ENCODE results near the gene IARS2. TPM values are rescaled to one million over a fixed set of nuclear protein-coding genes. Genes with fewer than 3 reads are reported as not detected.
"Not testable (repeated sequence)": the region's sequence is repeated elsewhere in the genome, so short reads cannot be mapped to it uniquely, and the experiment has no call there.

The IARS2 gene
- total and polyA plus RNA-seq, 3 experiments from 2014 or later = 68.9 to 83.0 (median 80.8) TPM

- H3K4me1 ChIP-seq (ENCODE audit: insufficient read depth, low read length) = peaks cover 26% of the 10 kb centered on the region
- peak overlapping the region in 2 of 8 donors; percentile 47 to 61 for H3K27ac Mint-ChIP-seq
- peak overlapping the region in 3 of 7 donors; percentile 1 to 68 (median 53) for H3K4me3 Mint-ChIP-seq
- POLR2A ChIA-PET = no interaction called here
- H3K9me3 Mint-ChIP-seq = no peaks in the 10 kb centered on the region
- H3K27me3 ChIP-seq (ENCODE audit: insufficient read depth, low read length, poor library complexity, severe bottlenecking) = no peaks in the 10 kb centered on the region
- H3K9me3 ChIP-seq (ENCODE audit: low read length) = no peaks in the 10 kb centered on the region
- H3K36me3 ChIP-seq (ENCODE audit: insufficient read depth, low read length) = no peaks in the 10 kb centered on the region
- H3K27me3 Mint-ChIP-seq = no peaks in the 10 kb centered on the region
- H3K4me1 Mint-ChIP-seq = peaks cover 31 to 50% (median 35%) of the 10 kb centered on the region in 3 donors
- H3K27ac ChIP-seq (ENCODE audit: low read depth, low read length) = no peak overlapping the region
- no peak for DNase-seq
- peaks cover 0 to 22% (median 2%) of the 10 kb centered on the region in 3 donors for H3K36me3 Mint-ChIP-seq
- CTCF ChIA-PET = interaction anchor here (1.0 kb wide), 1 partner anchor 19 kb away, joined by 3 read pairs; no protein-coding TSS in a partner anchor
- no peak overlapping the region for H3K4me3 ChIP-seq (ENCODE audit: low read length)
Observed at GRCh38 chr1:220092694-220093093, 1.2 kb upstream of the IARS2 start.

DNA sequence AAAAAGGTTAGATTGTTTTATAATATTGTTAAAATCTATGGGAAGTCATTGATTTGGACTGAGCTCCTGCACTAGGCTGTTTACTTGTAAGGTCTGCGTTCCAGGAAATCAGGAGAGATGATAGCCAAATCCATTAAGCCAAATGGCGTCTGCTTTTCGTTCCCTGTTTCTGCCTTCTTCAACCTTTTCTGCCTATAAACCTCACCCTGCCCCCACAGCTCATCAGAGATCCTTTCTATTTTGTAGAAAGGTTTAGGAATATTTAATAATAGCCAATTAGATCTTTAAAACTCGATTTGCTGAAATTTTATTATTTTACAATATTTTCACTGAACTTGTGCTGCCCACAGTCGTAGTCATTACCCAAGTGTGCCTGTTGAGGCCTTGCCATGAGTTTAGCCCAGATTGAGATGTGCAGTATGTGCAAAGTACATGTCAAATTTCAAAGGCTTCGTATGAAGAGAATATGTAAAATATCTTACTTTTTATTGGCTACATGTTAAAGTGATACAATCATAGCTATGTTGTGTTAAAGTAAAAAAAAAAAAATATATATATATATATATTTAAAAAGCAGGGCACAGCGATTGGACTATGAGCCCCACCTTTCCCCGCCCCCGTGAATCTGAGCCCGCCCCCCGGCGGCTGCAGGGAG lies 444 bp upstream of the IARS2 start:
- Mint-ChIP-seq H3K4me1 (peaks cover 35 to 55% (median 40%) of the 10 kb centered on the region in 3 donors), H3K9me3 (no peaks in the 10 kb centered on the region), H3K27ac (peak overlapping the region in 6 of 8 donors; percentile 39 to 84 (median 61)), H3K4me3 (peak overlapping the region in 6 of 7 donors; percentile 53 to 82 (median 63)), H3K27me3 (no peaks in the 10 kb centered on the region), H3K36me3 (peaks cover 0 to 28% (median 6%) of the 10 kb centered on the region in 3 donors)
- H3K4me3 ChIP-seq (ENCODE audit: low read length) = peak overlapping the region; percentile 42
- ChIA-PET CTCF (interaction anchor here (1.1 kb wide), 2 partner anchors 22 to 104 kb away, joined by 3 read pairs; no protein-coding TSS in a partner anchor), POLR2A (interaction anchor here (0.6 to 1.2 kb wide), 3 partner anchors 36 to 90 kb away, joined by 3 to 4 read pairs (median 4); no protein-coding TSS in a partner anchor)
- no peaks in the 10 kb centered on the region for H3K9me3 ChIP-seq (ENCODE audit: low read length)
- H3K27ac ChIP-seq (ENCODE audit: low read depth, low read length) = no peak overlapping the region
- no peaks in the 10 kb centered on the region for H3K36me3 ChIP-seq (ENCODE audit: insufficient read depth, low read length)
- DNase-seq = no peak
- peaks cover 26% of the 10 kb centered on the region for H3K4me1 ChIP-seq (ENCODE audit: insufficient read depth, low read length)
- no peaks in the 10 kb centered on the region for H3K27me3 ChIP-seq (ENCODE audit: insufficient read depth, low read length, poor library complexity, severe bottlenecking)

GRCh38 chr1:220099826-220100225 lies 5.9 kb downstream of the IARS2 start:
- peaks cover 26 to 34% (median 29%) of the 10 kb centered on the region in 3 donors for H3K4me1 Mint-ChIP-seq
- no peaks in the 10 kb centered on the region for H3K9me3 Mint-ChIP-seq
- peak overlapping the region in 1 of 8 donors; percentile 80 for H3K27ac Mint-ChIP-seq
- CTCF ChIA-PET = interaction anchor here (0.9 kb wide), 1 partner anchor 14 kb away, joined by 3 read pairs; no protein-coding TSS in a partner anchor
- H3K27me3 Mint-ChIP-seq = no peaks in the 10 kb centered on the region
- Histone ChIP-seq H3K4me1 (ENCODE audit: insufficient read depth, low read length) (peaks cover 10% of the 10 kb centered on the region), H3K27me3 (ENCODE audit: insufficient read depth, low read length, poor library complexity, severe bottlenecking) (no peaks in the 10 kb centered on the region), H3K9me3 (ENCODE audit: low read length) (no peaks in the 10 kb centered on the region), H3K36me3 (ENCODE audit: insufficient read depth, low read length) (peaks cover 8% of the 10 kb centered on the region), H3K27ac (ENCODE audit: low read depth, low read length) (no peak overlapping the region), H3K4me3 (ENCODE audit: low read length) (no peak overlapping the region)
- DNase-seq = no peak
- H3K4me3 Mint-ChIP-seq = no peak overlapping the region
- POLR2A ChIA-PET = no interaction called here
- H3K36me3 Mint-ChIP-seq = peaks cover 0 to 60% (median 15%) of the 10 kb centered on the region in 3 donors

DNA sequence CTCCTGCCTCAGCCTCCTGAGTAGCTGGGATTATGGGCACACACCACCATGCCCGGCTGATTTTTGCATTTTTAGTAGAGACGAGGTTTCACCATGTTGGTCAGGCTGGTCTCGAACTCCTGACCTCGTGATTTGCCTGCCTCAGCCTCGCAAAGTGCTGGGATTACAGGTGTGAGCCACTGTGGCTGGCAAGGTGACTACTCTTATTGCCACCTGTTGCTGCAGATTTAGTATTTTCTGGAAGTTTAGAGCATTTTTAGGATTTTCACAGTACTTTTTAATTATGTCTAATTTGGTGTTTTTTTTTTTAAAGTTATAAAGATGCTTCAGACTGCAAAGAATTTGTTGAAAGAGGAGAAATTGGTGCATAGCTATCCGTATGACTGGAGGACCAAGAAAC lies 16.5 kb downstream of the IARS2 start:
- POLR2A ChIA-PET = not testable (repeated sequence)
- peaks cover 3 to 71% (median 23%) of the 10 kb centered on the region in 3 donors for H3K36me3 Mint-ChIP-seq
- CTCF ChIA-PET = interaction anchor here (0.6 kb wide), 1 partner anchor 74 kb away, joined by 3 read pairs; no protein-coding TSS in a partner anchor

DNA sequence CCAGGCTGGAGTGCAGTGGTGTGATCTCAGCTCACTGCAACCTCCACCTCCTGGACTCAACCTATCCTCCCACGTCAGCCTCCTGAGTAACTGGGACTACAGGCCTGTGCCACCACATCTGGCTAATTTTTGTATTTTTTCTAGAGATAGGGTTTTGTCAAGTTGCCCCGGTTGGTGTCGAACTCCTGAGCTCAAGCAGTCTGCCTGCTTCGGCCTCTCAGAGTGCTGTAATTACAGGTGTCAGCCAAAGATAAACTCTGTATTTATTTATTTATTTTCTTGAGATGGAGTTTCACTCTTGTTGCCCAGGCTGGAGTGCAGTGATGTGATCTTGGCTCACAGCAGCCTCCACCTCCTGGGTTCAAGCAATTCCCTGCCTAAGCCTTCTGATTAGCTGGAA lies 18.7 kb downstream of the IARS2 start:
- not testable (repeated sequence) for DNase-seq; H3K27ac ChIP-seq (ENCODE audit: low read depth, low read length); H3K4me1 ChIP-seq (ENCODE audit: insufficient read depth, low read length); H3K4me3 ChIP-seq (ENCODE audit: low read length); H3K27ac Mint-ChIP-seq; H3K4me3 Mint-ChIP-seq; H3K27me3 Mint-ChIP-seq; H3K27me3 ChIP-seq (ENCODE audit: insufficient read depth, low read length, poor library complexity, severe bottlenecking); H3K9me3 Mint-ChIP-seq; H3K9me3 ChIP-seq (ENCODE audit: low read length); H3K4me1 Mint-ChIP-seq
- peaks cover 47% of the 10 kb centered on the region for H3K36me3 ChIP-seq (ENCODE audit: insufficient read depth, low read length)
- CTCF ChIA-PET = interaction anchor here (0.9 to 2.9 kb wide), 6 partner anchors 12 to 72 kb away, joined by 3 to 10 read pairs (median 3); partner anchors contain the start of gene EPRS1
- H3K36me3 Mint-ChIP-seq = peaks cover 3 to 70% (median 16%) of the 10 kb centered on the region in 3 donors
- POLR2A ChIA-PET = interaction anchor here (0.8 kb wide), 1 partner anchor 1599 kb away, joined by 3 read pairs; no protein-coding TSS in a partner anchor

More for the DNA sequence above, 16.5 kb downstream of the IARS2 start:
- H3K36me3 ChIP-seq (ENCODE audit: insufficient read depth, low read length) = peaks cover 49% of the 10 kb centered on the region
- not testable (repeated sequence) for H3K9me3 Mint-ChIP-seq; H3K27ac ChIP-seq (ENCODE audit: low read depth, low read length); H3K4me1 ChIP-seq (ENCODE audit: insufficient read depth, low read length); H3K27ac Mint-ChIP-seq; H3K4me3 ChIP-seq (ENCODE audit: low read length); H3K4me3 Mint-ChIP-seq; DNase-seq; H3K9me3 ChIP-seq (ENCODE audit: low read length); H3K27me3 ChIP-seq (ENCODE audit: insufficient read depth, low read length, poor library complexity, severe bottlenecking); H3K4me1 Mint-ChIP-seq; H3K27me3 Mint-ChIP-seq

DNA sequence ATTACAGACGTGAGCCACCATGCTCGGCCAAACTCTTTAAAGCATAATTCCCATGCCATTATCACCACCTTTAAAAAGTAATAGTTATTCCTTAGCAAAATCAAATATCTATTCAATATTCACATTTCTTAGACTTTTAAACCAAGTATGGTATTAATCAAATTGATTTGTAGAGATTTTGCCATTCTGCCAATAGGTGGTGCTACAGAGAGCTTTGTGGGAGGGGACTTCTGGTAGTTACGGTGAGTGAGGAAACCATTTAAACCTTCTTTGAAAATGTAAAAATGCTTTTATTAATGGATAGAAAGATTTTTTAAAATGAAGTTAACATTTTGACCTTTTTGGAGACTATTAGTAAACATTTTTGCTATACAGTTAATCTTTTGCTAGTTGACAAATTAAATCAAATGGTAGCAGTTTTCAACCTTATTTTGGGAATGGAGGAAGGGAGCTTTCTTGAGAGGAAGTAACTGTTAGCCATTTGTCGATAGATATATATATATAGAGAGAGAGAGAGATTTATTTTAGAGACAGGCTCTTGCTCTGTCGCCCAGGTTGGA lies 19.3 kb downstream of the IARS2 start:
- H3K27ac Mint-ChIP-seq = peak overlapping the region in 5 of 8 donors; percentile 5 to 80 (median 13)
- H3K27me3 Mint-ChIP-seq = no peaks in the 10 kb centered on the region
- H3K4me3 Mint-ChIP-seq = peak overlapping the region in 6 of 7 donors; percentile 2 to 50 (median 6)
- no peaks in the 10 kb centered on the region for H3K9me3 Mint-ChIP-seq
- Histone ChIP-seq H3K27me3 (ENCODE audit: insufficient read depth, low read length, poor library complexity, severe bottlenecking) (no peaks in the 10 kb centered on the region), H3K4me1 (ENCODE audit: insufficient read depth, low read length) (no peaks in the 10 kb centered on the region), H3K36me3 (ENCODE audit: insufficient read depth, low read length) (peaks cover 45% of the 10 kb centered on the region), H3K27ac (ENCODE audit: low read depth, low read length) (no peak overlapping the region), H3K4me3 (ENCODE audit: low read length) (no peak overlapping the region), H3K9me3 (ENCODE audit: low read length) (no peaks in the 10 kb centered on the region)
- peak in 2 of 5 donors; percentile 24 to 40 for DNase-seq
- CTCF ChIA-PET = interaction anchor here (0.9 to 2.9 kb wide), 7 partner anchors 11 to 101 kb away, joined by 3 to 10 read pairs (median 3); no protein-coding TSS in a partner anchor
- POLR2A ChIA-PET = interaction anchor here (0.8 kb wide), 1 partner anchor 1598 kb away, joined by 3 read pairs; no protein-coding TSS in a partner anchor
- H3K4me1 Mint-ChIP-seq = peaks cover 6 to 8% (median 7%) of the 10 kb centered on the region in 3 donors
- H3K36me3 Mint-ChIP-seq = peaks cover 3 to 70% (median 14%) of the 10 kb centered on the region in 3 donors

DNA sequence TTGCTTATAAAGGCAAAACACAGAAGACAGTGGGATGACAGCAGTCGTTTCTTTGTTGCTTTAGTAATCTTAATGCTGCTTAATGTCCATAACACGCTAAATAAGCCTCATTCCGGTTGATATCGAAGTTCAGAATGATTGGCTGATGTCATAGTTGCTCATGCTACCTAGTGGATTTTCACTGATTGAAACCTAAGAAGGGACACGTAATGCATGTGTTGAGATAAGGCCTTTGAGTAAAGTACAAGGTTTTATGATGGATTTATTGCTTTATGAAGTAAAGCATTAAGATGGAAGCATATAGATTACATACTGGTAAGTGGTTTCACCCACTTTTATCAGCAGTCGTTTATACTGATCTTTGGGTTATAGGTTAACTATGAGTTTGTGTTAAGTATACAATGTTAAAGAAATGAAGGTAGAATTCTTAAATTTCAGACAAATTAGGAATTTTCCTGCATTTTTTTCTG lies 25.1 kb downstream of the IARS2 start:
- ChIA-PET CTCF (no interaction called here), POLR2A (no interaction called here)
- peaks cover 0 to 50% (median 2%) of the 10 kb centered on the region in 3 donors for H3K36me3 Mint-ChIP-seq
- H3K9me3 Mint-ChIP-seq = no peaks in the 10 kb centered on the region
- Histone ChIP-seq H3K4me1 (ENCODE audit: insufficient read depth, low read length) (no peaks in the 10 kb centered on the region), H3K27me3 (ENCODE audit: insufficient read depth, low read length, poor library complexity, severe bottlenecking) (no peaks in the 10 kb centered on the region), H3K9me3 (ENCODE audit: low read length) (no peaks in the 10 kb centered on the region), H3K27ac (ENCODE audit: low read depth, low read length) (no peak overlapping the region), H3K4me3 (ENCODE audit: low read length) (no peak overlapping the region), H3K36me3 (ENCODE audit: insufficient read depth, low read length) (peaks cover 22% of the 10 kb centered on the region)
- H3K4me3 Mint-ChIP-seq = no peak overlapping the region
- peaks cover 5 to 10% (median 6%) of the 10 kb centered on the region in 3 donors for H3K4me1 Mint-ChIP-seq
- DNase-seq = no peak
- no peaks in the 10 kb centered on the region for H3K27me3 Mint-ChIP-seq
- H3K27ac Mint-ChIP-seq = peak overlapping the region in 1 of 8 donors; percentile 46

All from CD8-positive, alpha-beta memory T cell (primary cell).